ENCODE results near the gene UBE2O.

GRCh38 chr17:76404976-76405563 lies 47.9 kb downstream of the UBE2O start:
- TF ChIP-seq CTCF (conservative IDR thresholded peaks at IDR 0.05 in 1 of 2, IDR thresholded peaks at IDR 0.05 in 1 of 2; ENCODE audit: low read depth in 1 of 2, low read length in 2 of 2) (no peak), EZH2 (IDR thresholded peaks at IDR 0.05; ENCODE audit: low read length, missing control alignments) (no peak)

Measured in fibroblast of lung (primary cell).